Ishikawa (cell line): ENCODE results near the gene KRTAP19-1.

Experiments
- CEBPB ChIP-seq: IDR thresholded peaks from 2 replicates; pipeline ENCODE4 v1.6.1; 2012
- CREB1 ChIP-seq: IDR thresholded peaks from 2 replicates; pipeline ENCODE4 v1.6.1; 2012; ENCODE audit warnings: low read depth
- EGR1 ChIP-seq: IDR thresholded peaks from 2 replicates; pipeline ENCODE4 v1.6.1; 2012
- EP300 ChIP-seq: IDR thresholded peaks from 2 replicates; pipeline ENCODE4 v1.6.1; 2012; ENCODE audit warnings: borderline replicate concordance
- FOXM1 ChIP-seq: IDR thresholded peaks from 2 replicates; pipeline ENCODE4 v1.6.1; 2012; ENCODE audit warnings: low read depth, borderline replicate concordance
- MAX ChIP-seq: IDR thresholded peaks from 2 replicates; pipeline ENCODE4 v1.6.1; 2012
- NFIC ChIP-seq: IDR thresholded peaks from 2 replicates; pipeline ENCODE4 v1.6.1; 2012
- RAD21 ChIP-seq: IDR thresholded peaks from 2 replicates; pipeline ENCODE4 v1.6.1; 2012; ENCODE audit warnings: low read depth
- TAF1 ChIP-seq: IDR thresholded peaks from 2 replicates; pipeline ENCODE4 v1.6.1; 2012; ENCODE audit warnings: low read depth, mild to moderate bottlenecking
- TCF12 ChIP-seq: IDR thresholded peaks from 2 replicates; pipeline ENCODE4 v1.6.1; 2012; ENCODE audit warnings: low read depth
- TEAD4 ChIP-seq: IDR thresholded peaks from 2 replicates; pipeline ENCODE4 v1.6.1; 2012
- USF1 ChIP-seq: IDR thresholded peaks from 2 replicates; pipeline ENCODE4 v1.6.1; 2012
- YY1 ChIP-seq: IDR thresholded peaks from 2 replicates; pipeline ENCODE4 v1.6.1; 2012; ENCODE audit warnings: low read depth
- ZBTB7A ChIP-seq: IDR thresholded peaks from 2 replicates; pipeline ENCODE4 v1.6.1; 2012; ENCODE audit warnings: low read depth
- TF ChIP-seq, protein P1 (sequence below): IDR thresholded peaks from 2 replicates; pipeline ENCODE4 v1.6.1; 2012; ENCODE audit warnings: low read depth, mild to moderate bottlenecking

KRTAP19-1 gene

GRCh38 chr21:30437010-30437565 is 43.1 kb downstream of the KRTAP19-1 start:
- no peak for TF ChIP-seq EP300
- no peak for TF ChIP-seq USF1
- no peak for TF ChIP-seq TAF1
- TF ChIP-seq TEAD4: no peak
- no peak for TF ChIP-seq CEBPB

DNA sequence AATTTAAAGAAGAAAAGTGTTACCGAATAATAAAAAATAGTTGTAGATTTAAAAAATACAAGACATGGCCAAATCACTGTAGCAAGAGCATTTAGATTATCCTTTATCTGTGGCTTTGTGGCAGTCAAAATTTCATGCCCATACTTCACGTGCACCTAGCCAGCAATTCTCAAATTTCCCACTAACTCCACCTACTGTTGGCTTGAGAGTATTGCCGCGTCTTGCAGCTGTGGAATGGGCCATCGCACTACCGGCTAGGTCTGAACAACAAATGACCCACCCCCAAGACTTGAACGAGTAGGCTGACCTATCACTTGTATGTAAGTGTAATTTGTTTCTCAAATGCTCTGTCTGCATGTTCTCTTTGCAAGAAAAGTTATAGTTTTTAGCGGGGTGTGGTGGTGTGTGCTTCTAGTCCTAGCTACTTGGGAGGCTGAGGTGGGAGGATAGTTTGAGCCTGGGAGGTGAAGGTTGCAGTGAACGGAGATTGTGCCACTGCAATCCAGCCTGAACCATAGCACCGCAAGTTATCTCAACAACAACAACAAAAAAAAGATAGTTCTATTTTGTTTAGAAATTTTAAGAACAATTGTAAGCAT is 46.0 kb downstream of the KRTAP19-1 start:
- TF ChIP-seq FOXM1: no peak
- TF ChIP-seq CEBPB: no peak
- TF ChIP-seq YY1: no peak
- no peak for TF ChIP-seq CREB1
- TF ChIP-seq MAX: no peak
- no peak for TF ChIP-seq TCF12
- TF ChIP-seq EP300: no peak
- TF ChIP-seq NFIC: no peak
- no peak for TF ChIP-seq RAD21
- TF ChIP-seq, protein P1, sequence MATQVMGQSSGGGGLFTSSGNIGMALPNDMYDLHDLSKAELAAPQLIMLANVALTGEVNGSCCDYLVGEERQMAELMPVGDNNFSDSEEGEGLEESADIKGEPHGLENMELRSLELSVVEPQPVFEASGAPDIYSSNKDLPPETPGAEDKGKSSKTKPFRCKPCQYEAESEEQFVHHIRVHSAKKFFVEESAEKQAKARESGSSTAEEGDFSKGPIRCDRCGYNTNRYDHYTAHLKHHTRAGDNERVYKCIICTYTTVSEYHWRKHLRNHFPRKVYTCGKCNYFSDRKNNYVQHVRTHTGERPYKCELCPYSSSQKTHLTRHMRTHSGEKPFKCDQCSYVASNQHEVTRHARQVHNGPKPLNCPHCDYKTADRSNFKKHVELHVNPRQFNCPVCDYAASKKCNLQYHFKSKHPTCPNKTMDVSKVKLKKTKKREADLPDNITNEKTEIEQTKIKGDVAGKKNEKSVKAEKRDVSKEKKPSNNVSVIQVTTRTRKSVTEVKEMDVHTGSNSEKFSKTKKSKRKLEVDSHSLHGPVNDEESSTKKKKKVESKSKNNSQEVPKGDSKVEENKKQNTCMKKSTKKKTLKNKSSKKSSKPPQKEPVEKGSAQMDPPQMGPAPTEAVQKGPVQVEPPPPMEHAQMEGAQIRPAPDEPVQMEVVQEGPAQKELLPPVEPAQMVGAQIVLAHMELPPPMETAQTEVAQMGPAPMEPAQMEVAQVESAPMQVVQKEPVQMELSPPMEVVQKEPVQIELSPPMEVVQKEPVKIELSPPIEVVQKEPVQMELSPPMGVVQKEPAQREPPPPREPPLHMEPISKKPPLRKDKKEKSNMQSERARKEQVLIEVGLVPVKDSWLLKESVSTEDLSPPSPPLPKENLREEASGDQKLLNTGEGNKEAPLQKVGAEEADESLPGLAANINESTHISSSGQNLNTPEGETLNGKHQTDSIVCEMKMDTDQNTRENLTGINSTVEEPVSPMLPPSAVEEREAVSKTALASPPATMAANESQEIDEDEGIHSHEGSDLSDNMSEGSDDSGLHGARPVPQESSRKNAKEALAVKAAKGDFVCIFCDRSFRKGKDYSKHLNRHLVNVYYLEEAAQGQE: no peak
- TF ChIP-seq EGR1: no peak
- TF ChIP-seq USF1: no peak
- no peak for TF ChIP-seq TAF1
- TF ChIP-seq ZBTB7A: no peak
- no peak for TF ChIP-seq TEAD4

GRCh38 chr21:30430170-30430655 is 50.0 kb downstream of the KRTAP19-1 start, which contains the start of gene KRTAP13-4:
Gene KRTAP13-4, plus strand, starts transcription at chr21:30430220. Its CDS starts 56 bp downstream, at chr21:30430276.
- no peak for TF ChIP-seq USF1
- no peak for TF ChIP-seq CREB1
- TF ChIP-seq TAF1: no peak
- TF ChIP-seq CEBPB: no peak
- no peak for TF ChIP-seq EP300
- no peak for TF ChIP-seq YY1
- no peak for TF ChIP-seq RAD21
- no peak for TF ChIP-seq MAX
- TF ChIP-seq, protein P1: no peak
- no peak for TF ChIP-seq TCF12
- TF ChIP-seq EGR1: no peak
- TF ChIP-seq FOXM1: no peak
- TF ChIP-seq NFIC: no peak
- no peak for TF ChIP-seq ZBTB7A
- TF ChIP-seq TEAD4: no peak
